Measurements from ENCODE around the gene FAM171A1.

DNA sequence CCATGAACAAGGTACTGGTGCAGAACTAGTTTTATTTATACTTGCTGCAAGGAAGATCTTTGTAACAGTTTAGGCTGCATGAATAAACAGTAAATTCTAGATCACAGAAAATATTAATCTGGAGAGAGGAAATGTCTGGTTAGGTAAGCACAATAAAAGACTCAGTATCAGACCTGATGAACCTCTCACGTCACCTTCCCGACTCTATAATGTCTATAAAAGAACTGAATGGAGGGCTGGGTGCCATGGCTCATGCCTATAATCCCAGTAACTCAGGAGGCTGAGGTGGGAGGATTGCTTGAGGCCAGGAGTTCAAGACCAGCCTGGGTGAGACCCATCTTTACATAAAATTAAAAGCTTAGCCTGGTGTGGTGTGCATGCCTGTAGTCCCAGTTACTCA, 65.9 kb downstream of the FAM171A1 start:
- TF ChIP-seq, protein P1, sequence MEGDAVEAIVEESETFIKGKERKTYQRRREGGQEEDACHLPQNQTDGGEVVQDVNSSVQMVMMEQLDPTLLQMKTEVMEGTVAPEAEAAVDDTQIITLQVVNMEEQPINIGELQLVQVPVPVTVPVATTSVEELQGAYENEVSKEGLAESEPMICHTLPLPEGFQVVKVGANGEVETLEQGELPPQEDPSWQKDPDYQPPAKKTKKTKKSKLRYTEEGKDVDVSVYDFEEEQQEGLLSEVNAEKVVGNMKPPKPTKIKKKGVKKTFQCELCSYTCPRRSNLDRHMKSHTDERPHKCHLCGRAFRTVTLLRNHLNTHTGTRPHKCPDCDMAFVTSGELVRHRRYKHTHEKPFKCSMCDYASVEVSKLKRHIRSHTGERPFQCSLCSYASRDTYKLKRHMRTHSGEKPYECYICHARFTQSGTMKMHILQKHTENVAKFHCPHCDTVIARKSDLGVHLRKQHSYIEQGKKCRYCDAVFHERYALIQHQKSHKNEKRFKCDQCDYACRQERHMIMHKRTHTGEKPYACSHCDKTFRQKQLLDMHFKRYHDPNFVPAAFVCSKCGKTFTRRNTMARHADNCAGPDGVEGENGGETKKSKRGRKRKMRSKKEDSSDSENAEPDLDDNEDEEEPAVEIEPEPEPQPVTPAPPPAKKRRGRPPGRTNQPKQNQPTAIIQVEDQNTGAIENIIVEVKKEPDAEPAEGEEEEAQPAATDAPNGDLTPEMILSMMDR (conservative IDR thresholded peaks at IDR 0.05 in 1 of 2, IDR thresholded peaks at IDR 0.05 in 1 of 2; ENCODE audit: low read depth in 1 of 2, low read length in 2 of 2) = no peak
- TF ChIP-seq EZH2 (IDR thresholded peaks at IDR 0.05; ENCODE audit: low read length, missing control alignments) = no peak

All from fibroblast of lung (primary cell).